HG03432 (cell line): ENCODE data around the gene RNF222.
"Not testable (repeated sequence)": the region's sequence is repeated elsewhere in the genome, so short reads cannot be mapped to it uniquely, and the experiment has no call there.

Source experiments
- ATAC-seq: cut with Tn5 transposase; IDR thresholded peaks from one replicate; pipeline ENCODE4 v1.9.1; 2021; ENCODE audit warnings: mild to moderate bottlenecking, moderate library complexity; ENCODE audit not compliant: unreplicated experiment

The RNF222 gene

DNA sequence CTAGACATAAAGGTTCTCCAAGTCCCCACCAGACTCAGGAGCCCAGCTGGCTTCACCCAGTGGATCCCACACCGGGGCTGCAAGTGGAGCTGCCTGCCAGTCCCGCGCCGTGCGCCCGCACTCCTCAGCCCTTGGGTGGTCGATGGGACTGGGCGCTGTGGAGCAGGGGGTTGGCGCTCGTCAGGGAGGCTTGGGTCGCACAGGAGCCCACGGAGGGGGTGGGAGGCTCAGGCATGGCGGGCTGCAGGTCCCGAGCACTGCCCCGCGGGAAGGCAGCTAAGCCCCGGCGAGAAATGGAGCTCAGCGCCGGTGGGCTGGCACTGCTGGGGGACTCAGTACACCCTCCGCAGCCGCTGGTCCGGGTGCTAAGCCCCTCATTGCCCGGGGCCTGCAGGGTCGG is 50.6 kb downstream of the RNF222 start:
- not testable (repeated sequence) for ATAC-seq

DNA sequence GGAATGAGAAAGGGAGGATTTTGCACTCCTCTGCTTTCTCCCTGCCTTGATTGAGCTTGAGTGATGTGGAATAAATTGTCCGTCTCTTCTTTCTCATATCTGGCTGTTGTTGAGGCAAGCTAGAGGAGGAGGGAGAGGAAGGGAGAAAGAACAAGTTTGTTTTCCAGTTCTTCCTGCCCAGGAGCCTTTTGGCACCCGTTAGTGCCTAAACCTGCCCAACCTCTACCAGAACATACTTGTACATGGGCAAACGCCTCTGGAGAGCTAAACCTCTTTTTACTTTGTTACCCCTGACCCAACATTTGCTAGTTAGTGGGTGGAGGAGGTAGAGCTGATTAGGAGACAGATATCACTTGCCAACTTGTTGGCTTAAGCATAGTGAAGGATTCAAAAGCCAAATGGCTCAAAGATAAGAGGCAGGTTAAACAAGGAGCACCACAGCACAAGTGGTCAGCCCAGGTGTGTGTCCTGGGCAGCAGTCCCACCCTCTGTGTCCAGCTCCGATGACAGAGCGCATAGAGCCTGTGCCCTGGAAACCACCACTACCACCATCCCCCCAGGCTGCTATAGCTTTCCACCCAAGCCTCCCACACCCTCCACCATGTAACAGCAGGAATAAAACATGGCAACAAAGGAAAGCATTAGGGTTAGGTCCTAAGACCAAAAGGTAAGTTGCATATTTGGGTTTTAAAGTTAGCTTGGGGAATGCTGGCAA is 51.5 kb downstream of the RNF222 start:
- no peak for ATAC-seq

DNA sequence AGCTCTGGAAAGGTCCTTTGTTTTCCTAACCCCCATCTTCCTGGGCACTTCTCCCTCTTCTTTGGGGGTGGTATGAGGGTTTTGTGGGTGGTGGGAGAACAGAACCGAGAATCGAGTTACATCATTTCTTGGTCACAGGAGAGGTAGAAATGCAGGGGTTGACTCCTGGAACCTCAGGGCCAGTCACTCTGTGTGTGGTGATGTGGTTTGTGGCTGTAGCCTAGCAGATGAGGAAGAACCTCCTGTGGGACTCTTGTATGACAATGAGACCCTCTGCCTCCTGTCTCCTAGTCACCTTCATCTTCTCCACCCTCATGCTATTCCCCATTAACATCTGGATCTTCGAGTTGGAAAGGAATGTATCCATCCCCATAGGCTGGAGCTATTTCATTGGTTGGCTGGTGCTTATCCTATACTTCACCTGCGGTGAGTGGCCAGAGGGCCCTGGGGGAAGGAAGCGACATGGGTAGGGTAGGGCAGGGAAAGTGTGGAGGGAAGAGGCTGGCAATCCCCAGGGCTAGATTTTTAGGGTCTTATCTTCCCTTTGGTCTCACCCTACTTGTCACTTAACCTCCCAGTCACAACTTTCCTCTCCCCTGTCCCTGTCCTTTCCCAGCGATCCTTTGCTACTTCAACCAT is 52.5 kb downstream of the RNF222 start:
- no peak for ATAC-seq

DNA sequence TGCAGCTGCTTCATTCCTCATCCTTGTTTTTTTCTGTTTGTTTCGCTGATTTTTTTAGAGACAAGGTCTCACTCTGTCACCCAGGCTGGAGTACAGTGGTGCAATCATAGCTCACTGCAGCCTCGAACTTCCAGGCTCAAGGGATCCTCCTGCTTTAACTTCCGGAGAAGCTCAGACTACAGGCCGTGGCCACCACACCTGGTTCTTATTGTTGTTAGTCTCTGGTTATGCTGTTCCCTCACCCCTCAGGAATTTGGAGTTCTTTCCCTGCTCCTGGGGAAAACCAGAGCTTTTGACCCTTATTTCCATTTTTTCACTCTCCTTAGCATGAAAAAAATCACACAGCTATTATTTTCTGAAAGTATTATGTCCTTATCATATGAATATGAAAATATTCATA is 56.2 kb downstream of the RNF222 start:
- ATAC-seq = no peak
